GM19395 (cell line): ENCODE data around the gene TNNC2.
"Not testable (repeated sequence)": the region's sequence is repeated elsewhere in the genome, so short reads cannot be mapped to it uniquely, and the experiment has no call there.

ENCODE experiments used
- ATAC-seq: cut with Tn5 transposase; IDR thresholded peaks from one replicate; pipeline ENCODE4 v1.9.1; 2021; ENCODE audit warnings: mild to moderate bottlenecking, moderate library complexity; ENCODE audit not compliant: unreplicated experiment

TNNC2 gene

GRCh38 chr20:45827030-45827652 is at the start of gene TNNC2:
TNNC2 (minus strand) TSS chr20:45827312; CDS start chr20:45827248, 64 bp downstream.
- ATAC-seq = no peak

DNA sequence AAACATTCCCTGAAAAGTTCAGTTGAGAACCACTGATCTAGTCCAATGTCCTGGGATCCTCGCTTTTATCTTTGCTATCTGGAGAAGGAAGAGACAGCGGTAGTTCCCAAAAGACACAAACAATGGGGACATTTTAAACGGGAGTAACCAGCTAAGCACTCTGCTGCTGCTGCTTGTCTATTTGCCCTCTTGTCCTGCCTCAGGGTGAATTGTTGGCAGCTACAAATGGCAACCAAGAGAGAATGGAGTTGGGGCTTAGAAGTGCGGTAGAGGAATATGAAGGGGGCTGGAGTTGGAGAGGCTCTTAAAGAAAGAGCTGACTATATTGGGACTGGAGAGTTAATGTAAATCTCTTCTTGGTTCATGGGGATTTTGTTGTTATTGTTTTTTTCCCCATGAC is 47.5 kb upstream of the TNNC2 start:
- ATAC-seq = no peak

DNA sequence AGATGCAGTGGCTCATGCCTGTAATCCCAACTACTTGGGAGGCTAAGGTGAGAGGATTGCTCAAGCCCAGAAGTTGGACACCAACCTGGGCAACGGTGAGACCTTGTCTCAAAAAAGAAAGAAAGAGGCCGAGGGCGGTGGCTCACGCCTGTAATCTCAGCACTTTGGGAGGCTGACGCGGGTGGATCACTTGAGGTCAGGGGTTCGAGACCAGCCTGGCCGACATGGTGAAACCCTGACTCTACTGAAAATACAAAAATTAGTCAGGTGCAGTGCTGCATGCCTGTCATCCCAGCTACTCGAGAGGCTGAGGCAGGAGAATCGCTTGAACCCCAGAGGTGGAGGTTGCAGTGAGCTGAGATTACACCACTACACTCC is 47.0 kb upstream of the TNNC2 start:
- not testable (repeated sequence) for ATAC-seq

GRCh38 chr20:45873409-45874103 is 46.4 kb upstream of the TNNC2 start:
- ATAC-seq = no peak

DNA sequence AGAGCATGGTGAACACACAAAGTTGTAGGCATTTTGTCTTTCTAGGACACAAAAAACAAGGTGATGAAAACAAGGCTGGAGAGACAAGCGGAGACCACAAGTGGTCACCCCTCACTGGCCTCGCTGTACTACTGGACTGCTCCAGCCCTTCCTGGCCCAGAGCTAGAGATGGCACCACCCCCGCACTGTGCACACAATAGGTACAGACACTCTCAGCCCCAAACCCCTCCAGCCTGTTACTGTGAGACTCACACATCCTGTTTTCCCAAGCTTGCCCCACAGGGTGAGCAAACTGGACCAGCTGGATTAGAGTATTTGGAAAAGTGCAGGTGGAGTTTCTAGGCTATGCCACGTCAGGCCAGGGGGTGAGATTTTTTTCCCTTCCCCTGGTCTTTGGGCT is 45.5 kb upstream of the TNNC2 start:
- no peak for ATAC-seq

DNA sequence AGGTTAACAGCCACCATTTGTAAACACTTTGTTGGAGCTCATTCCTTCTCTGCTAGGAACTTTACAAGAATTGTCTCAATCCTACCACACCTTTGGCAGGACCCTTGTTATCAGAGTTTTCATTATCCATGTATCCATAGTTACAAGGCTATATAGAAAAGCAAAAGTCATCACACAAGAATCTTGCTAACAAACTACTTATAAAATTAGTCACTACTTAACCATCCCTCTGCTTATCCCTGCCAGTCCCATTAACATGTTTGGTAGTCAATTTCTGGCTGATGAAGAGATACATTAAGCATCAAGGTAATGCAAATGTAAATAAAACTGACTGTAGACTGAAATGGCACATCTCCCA is 40.7 kb upstream of the TNNC2 start:
- ATAC-seq = no peak

DNA sequence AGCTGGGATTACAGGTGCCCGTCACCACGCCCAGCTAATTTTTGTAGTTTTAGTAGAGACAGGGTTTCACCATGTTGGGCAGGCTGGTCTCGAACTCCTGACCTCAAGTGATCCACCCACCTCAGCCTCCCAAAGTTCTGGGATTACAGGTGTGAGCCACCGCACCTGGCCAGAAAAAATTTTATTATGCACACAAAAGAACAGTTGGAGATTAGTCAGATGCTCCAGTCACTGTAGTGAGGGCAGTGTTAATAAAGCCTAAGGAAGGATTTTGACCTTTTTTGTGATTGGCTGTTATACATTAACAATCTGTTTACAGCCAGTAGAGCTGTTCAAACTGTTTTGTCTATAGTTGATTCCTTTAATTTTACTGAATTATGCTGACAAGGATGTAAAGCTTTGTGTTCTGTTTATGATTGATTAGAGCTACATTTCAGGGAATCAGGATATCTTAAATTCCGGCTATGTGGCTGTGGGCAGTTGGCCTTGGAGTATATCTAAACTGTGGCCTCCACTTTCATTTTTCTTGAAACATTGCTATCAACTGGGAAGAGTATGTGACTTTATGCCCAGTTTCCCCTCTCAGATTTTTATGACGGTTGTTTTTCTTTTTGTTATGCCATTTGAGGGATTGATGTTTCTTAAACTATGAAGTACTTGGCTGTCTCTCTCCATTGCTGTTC is 40.2 kb upstream of the TNNC2 start:
- ATAC-seq = no peak

GRCh38 chr20:45866454-45866853 is 39.3 kb upstream of the TNNC2 start:
- no peak for ATAC-seq

GRCh38 chr20:45863543-45864470 is 36.7 kb upstream of the TNNC2 start:
- ATAC-seq = no peak

- ATAC-seq = no peak
Measured at GRCh38 chr20:45861221-45862075, 34.3 kb upstream of the TNNC2 start.

DNA sequence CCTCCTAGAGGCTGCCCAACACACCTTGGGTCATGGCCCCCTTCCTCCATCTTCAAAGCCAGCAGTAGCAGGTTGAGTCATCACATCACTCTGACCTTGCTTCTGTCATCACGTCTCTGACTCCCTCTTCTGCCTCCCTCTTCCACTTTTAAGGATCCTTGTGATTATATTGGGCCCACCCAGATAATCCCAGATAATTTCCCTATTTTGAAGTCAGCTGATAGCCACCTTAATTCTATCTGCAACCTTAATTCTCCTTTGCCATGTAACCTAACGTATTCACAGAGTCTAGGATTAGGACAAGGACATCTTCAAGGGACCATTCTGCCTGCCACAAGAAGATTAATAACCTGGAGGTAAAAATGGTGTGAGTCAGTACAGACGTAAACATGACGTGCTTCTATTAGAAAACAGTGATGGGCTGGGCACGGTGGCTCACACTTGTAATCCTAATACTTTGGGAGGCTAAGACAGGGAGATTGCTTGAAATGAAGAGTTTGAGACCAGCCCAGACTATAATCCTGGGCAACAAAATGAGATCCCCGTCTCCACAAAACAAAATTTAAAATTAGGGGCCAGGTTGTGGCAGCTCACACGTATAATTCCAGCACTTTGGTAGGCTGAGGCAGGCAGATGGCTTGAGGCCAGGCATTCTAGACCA is 33.6 kb upstream of the TNNC2 start:
- ATAC-seq = no peak

DNA sequence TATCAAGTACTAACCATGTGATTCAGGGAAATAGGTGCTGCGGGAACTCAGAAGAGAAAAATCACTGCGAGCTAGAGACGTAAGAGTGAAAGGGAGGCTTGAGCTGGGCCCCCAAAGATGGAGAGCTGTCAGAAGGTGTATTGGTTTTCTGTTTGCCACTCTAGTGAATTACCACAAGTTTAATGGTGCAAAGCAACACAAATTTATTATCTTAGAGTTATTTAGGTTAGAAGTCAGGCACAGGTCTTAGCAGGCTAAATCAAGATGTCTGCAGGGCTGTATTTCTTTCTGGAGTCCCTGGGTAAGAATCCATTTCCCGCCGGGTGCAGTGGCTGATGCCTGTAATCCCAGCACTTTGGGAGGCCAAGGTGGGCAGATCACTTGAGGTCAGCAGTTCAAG is 32.8 kb upstream of the TNNC2 start:
- ATAC-seq = no peak

DNA sequence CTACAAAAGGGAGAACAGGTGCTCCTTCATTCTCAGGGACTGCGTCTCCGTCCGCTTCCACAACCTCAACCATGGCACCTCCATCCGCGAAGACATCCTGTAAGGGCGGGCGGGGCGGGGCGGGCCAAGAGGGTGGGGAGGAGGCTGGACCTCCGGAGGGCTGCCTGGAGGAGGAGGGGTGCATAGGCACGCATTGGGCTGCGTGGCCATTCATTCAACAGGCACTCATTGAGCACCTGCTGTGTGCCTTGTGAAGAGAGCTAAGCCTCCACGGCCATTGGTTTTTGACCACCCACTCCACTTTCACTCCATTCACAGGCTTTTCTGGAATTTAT is 30.7 kb upstream of the TNNC2 start:
- ATAC-seq = peak; percentile 23

DNA sequence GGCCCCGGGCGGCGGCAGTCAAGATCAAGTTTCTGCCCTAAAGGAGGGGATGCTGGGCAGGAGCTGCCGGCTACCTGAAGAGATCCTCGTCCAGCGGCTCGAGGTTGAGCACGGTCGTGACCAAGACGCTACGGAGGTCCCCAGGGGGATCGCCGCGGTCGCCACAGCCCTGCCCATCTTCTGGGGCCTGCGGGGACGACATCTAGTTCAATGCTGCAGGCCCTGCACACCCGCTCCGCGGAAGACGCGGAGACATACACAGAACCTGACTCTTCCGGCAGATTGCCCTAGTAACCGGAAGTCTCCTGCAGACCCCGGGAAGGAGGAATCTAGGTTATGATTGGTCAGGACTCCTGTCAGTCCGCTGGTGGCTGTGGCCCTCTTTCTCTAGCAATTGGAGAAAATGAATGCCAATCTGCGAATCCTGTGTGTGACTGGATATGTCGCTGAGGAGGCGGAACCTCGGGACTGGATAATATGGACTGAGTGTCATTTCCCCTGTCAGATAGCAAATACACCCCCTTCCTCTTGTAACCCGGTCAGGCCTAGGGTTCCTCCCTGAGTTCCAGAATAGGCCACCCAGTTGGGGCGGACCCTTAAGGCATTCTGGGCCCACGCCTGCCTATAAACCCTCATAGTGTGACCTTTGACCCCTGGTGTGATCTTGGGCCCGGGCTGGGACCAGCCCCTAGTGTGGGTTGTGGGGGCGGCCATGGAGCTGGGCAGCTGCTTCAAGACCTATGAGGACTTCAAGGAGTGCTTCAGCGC is 30.2 kb upstream of the TNNC2 start, which contains the start of the genes ACOT8 and ZSWIM3:
TSS of gene ACOT8 (minus strand) at position 279 of the 768 bp plus-strand sequence. CDS start at position 202, 77 bp downstream.
TSS of gene ZSWIM3 (plus strand) at position 501 of the 768 bp plus-strand sequence. CDS start at position 713, 212 bp downstream.
- peak; percentile 93 for ATAC-seq

DNA sequence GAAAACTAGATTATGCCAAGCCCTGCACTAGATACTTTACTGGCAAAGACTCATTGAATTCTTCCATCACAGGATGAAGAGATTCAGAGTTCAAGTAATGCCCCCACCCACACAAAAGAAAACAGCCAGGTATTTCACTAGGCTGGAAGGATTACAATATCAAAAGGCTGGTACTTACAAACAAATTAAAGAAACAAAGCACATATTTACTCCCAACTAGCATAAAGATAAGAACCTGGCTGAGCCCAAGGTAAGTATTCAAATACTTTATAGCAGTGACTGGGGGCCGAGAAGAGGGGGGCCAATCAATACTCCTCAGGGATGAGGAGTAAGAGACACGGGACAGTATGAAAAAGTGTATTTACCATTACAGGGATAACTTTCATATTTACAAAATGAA is 26.4 kb upstream of the TNNC2 start:
- ATAC-seq = no peak

DNA sequence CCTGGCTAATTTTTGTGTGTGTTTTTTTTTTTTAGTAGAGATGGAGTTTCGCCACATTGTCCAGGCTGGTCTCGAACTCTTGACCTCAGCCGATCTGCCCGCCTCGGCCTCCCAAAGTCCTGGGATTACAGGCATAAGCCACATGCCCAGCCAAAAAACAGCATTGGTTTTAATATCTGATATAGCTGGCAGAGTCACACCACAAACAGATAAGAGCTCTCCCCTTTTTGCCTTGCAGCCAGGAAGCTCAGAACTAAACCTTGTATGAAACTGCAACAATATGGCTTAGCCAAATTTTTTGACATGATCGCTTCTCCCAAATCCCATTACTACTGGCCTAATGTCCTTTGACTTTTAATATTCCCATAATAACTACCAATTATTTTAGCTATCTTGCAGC is 25.2 kb upstream of the TNNC2 start:
- ATAC-seq = no peak

- no peak for ATAC-seq
Measured at GRCh38 chr20:45851501-45851900, 24.4 kb upstream of the TNNC2 start.

DNA sequence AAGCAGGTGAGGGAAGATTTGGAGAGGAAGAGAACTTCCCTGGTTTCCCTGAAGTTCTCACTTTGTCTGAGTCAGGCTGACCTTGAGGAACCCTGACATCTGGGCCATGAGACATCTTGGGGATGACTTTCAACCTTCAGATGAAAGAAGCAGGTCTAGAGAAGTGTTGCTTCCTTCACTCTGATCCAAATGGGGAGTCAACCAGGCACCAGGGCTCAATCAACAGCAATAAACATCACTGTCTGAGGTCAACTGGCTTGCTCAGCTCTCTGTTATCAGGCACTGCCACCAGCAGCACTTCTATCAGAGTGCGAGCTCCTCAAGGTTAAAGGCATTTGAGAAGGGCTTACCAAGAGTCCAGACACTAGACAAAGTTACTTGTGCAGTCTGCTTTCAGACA is 23.8 kb upstream of the TNNC2 start:
- ATAC-seq = no peak

- ATAC-seq = no peak
Measured at GRCh38 chr20:45850238-45850637, 23.1 kb upstream of the TNNC2 start.
